ENCODE data around the gene IGLL5. TPM values are rescaled to one million over a fixed set of nuclear protein-coding genes. Genes with fewer than 3 reads are reported as not detected.

IGLL5 gene
- total and polyA plus RNA-seq, 9 of the 15 experiments (the other 6 are each of a cell fraction or from before 2014, with no cell fraction given), result not detected

DNA sequence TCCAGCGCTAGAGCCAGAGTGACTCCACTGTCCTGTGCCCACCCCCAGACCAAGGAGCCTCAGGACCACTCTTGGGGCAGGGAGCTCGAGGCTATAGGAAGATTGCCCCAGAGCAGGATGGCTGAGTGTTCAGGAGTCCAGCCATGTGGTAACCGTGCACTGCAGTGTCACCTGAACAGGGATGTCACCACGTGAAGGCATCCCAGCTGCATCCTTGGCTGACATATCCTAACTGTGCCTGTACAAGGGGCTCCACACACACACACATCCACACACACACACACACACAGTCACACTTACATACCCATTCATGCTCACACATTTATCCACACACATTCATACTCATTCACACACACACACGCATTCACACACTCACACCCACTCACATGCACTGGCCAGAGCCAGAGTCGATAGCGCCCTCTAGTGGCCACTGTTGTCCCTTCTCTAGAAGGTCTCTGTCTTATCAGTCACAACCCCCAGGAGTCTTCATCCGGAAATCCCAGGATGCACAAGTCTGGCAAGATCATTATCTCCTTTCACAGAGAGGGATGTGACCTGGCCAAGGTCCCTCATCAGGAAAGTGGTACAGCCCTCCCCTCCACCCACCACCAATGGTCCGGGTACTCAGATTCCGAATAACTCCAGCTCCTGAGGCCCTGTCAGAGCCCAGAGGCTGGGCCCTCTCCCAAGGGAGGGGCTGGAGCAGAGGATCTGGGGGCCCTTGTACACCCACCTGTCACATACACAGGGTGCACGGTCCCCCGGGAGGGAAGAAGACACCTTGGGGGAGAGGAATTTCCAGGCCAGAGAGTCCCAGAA lies 55.1 kb downstream of the IGLL5 start:
- Histone ChIP-seq H3K4me1 (replicated peaks in 1 of 2; ENCODE audit: control insufficient read depth in 2 of 2, insufficient read depth in 2 of 2, low read length in 2 of 2) (peaks cover 0 to 3% of the 10 kb centered on the region in 2 experiments; a peak in 1 of 5 replicates), H3K9ac (ENCODE audit: insufficient read depth in 1 of 2, low read depth in 2 of 2, low read length in 2 of 2) (no peak overlapping the region; a peak in 1 of 4 replicates), H3K27me3 (ENCODE audit: control insufficient read depth in 2 of 2, insufficient read depth in 2 of 2, low read length in 2 of 2) (peaks cover 19 to 38% of the 10 kb centered on the region in 2 experiments; a peak in 4 of 5 replicates), H3K27ac (ENCODE audit: extremely low read depth, low read depth, low read length) (no peak overlapping the region), H3K9me1 (ENCODE audit: control insufficient read depth, insufficient read depth, low read length) (peaks cover 13% of the 10 kb centered on the region), H4K20me1 (replicated peaks; ENCODE audit: control insufficient read depth, insufficient read depth, low read length) (peaks cover 45% of the 10 kb centered on the region), H3K4me3 (no peak overlapping the region), H3K79me2 (ENCODE audit: control insufficient read depth, insufficient read depth, low read length) (no peaks in the 10 kb centered on the region), H3K36me3 (ENCODE audit: control insufficient read depth, insufficient read depth, low read length) (no peaks in the 10 kb centered on the region), H3K9me3 (replicated peaks; ENCODE audit: control insufficient read depth, insufficient read depth, low read depth, low read length) (no peaks in the 10 kb centered on the region), H3K4me2 (ENCODE audit: insufficient read depth, low read length) (no peak overlapping the region), H2AFZ (ENCODE audit: low read depth, low read length) (no peak overlapping the region)
- ChIA-PET POLR2A (interaction anchor here (0.5 to 7.7 kb wide), 21 partner anchors 12 to 607 kb away, joined by 3 to 74 read pairs (median 4); no protein-coding TSS in a partner anchor), CTCF (ENCODE audit: low intra/inter-chr PET ratio) (interaction anchor here (0.6 to 3.0 kb wide), 20 partner anchors 12 to 339 kb away, joined by 3 to 30 read pairs (median 4); no protein-coding TSS in a partner anchor)
- ATAC-seq (peak; percentile 94), FAIRE-seq (peak; percentile 98), DNase-seq (ENCODE audit: extremely low read depth in 1 of 4, low spot score in 3 of 4) (peak; percentile 99 to 100 (median 100))
- in situ Hi-C loops (cut with MboI), result loop anchor here (25.0 kb wide), 1 partner anchor 1320 kb away; the partner anchor contains the start of gene SPECC1L
- WGBS (ENCODE audit: insufficient coverage, low coverage, missing lambda C conversion rate), result 12% methylated on average over 12 of the region's 12 CpGs
- intact Hi-C loops (cut with micrococcal nuclease), result loop anchor here (1.0 to 5.0 kb wide), 4 partner anchors 58 to 480 kb away; no protein-coding TSS in a partner anchor
- BruUV-seq (replicated peaks), result no TSS peak
- no peak for TF ChIP-seq JUNB (CRISPR knock-in tag; conservative IDR thresholded peaks at IDR 0.05)
- no peak for TF ChIP-seq CAMTA2 (CRISPR knock-in tag; conservative IDR thresholded peaks at IDR 0.05)
- peak; percentile 96; the same call in 1 of the 2 replicates for TF ChIP-seq STAT6 (CRISPR knock-in tag; IDR thresholded peaks at IDR 0.05)
- no peak for TF ChIP-seq MYNN (IDR thresholded peaks at IDR 0.05)
- TF ChIP-seq MYNN (CRISPR knock-in tag; IDR thresholded peaks at IDR 0.05), result peak; percentile 61; the same call in 1 of the 2 replicates
- TF ChIP-seq FOSL1 (tag; conservative IDR thresholded peaks at IDR 0.05), result no peak
- 0 out of 2 replicates have a peak, but pooled peaks have one; percentile 25 for TF ChIP-seq USF2 (CRISPR knock-in tag; IDR thresholded peaks at IDR 0.05)
- TF ChIP-seq ATF3 (IDR thresholded peaks at IDR 0.05), result no peak
- peak; percentile 96 for TF ChIP-seq ATF3 (CRISPR knock-in tag; conservative IDR thresholded peaks at IDR 0.05)
- 0 out of 2 replicates have a peak, but pooled peaks have one; percentile 49 for TF ChIP-seq ZNF184 (CRISPR knock-in tag; IDR thresholded peaks at IDR 0.05)
- TF ChIP-seq, protein P1, sequence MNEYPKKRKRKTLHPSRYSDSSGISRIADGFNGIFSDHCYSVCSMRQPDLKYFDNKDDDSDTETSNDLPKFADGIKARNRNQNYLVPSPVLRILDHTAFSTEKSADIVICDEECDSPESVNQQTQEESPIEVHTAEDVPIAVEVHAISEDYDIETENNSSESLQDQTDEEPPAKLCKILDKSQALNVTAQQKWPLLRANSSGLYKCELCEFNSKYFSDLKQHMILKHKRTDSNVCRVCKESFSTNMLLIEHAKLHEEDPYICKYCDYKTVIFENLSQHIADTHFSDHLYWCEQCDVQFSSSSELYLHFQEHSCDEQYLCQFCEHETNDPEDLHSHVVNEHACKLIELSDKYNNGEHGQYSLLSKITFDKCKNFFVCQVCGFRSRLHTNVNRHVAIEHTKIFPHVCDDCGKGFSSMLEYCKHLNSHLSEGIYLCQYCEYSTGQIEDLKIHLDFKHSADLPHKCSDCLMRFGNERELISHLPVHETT (CRISPR knock-in tag; conservative IDR thresholded peaks at IDR 0.05 in 1 of 2, IDR thresholded peaks at IDR 0.05 in 1 of 2), result peak in 1 of 2 experiments; percentile 95; a peak in 2 of 4 replicates
- TF ChIP-seq E2F1 (CRISPR knock-in tag; IDR thresholded peaks at IDR 0.05), result peak; percentile 91

Measured in K562 (cell line).